ENCODE measurements around the gene CATSPER1.
A peak's percentile ranks its signal among the peaks of the same experiment; 100 is the strongest.
"Not testable (repeated sequence)": the region's sequence is repeated elsewhere in the genome, so short reads cannot be mapped to it uniquely, and the experiment has no call there.

CATSPER1 gene

DNA sequence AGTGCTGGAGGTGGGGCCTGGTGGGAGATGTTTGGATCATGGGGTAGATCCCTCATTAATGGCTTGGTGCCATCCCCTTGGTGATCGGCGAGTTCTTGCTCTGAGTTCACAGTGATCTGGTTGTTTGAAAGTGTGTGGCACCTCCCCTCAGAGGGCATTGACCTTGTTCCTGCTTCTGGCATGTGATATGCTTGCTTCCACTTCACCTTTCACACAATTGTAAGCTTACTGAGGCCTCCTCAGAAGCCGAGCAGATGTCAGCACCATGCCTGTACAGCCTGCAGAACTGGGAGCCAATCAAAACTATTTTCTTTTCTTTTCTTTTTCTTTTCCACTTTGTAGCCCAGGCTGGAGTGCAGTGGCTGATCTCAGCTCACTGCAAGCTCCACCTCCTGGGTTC lies 11.0 kb upstream of the CATSPER1 start:
- no peak for TF ChIP-seq CTCF (IDR thresholded peaks at IDR 0.05; ENCODE audit: low read depth, low read length, missing control alignments)
- no peak for DNase-seq (ENCODE audit: low read depth)
- no peak overlapping the region for H3K4me3 ChIP-seq (ENCODE audit: low read depth, low read length)

- H3K4me3 ChIP-seq (ENCODE audit: low read depth, low read length): no peak overlapping the region
- DNase-seq (ENCODE audit: low read depth): no peak
Measured at GRCh38 chr11:66036334-66036710, 10.0 kb upstream of the CATSPER1 start.

GRCh38 chr11:66035653-66036333 lies 9.5 kb upstream of the CATSPER1 start:
- TF ChIP-seq CTCF (IDR thresholded peaks at IDR 0.05; ENCODE audit: low read depth, low read length, missing control alignments): no peak
- DNase-seq (ENCODE audit: low read depth): no peak
- H3K4me3 ChIP-seq (ENCODE audit: low read depth, low read length): no peak overlapping the region

More at GRCh38 chr11:66036334-66036710, 10.0 kb upstream of the CATSPER1 start:
- no peak for TF ChIP-seq CTCF (IDR thresholded peaks at IDR 0.05; ENCODE audit: low read depth, low read length, missing control alignments)

DNA sequence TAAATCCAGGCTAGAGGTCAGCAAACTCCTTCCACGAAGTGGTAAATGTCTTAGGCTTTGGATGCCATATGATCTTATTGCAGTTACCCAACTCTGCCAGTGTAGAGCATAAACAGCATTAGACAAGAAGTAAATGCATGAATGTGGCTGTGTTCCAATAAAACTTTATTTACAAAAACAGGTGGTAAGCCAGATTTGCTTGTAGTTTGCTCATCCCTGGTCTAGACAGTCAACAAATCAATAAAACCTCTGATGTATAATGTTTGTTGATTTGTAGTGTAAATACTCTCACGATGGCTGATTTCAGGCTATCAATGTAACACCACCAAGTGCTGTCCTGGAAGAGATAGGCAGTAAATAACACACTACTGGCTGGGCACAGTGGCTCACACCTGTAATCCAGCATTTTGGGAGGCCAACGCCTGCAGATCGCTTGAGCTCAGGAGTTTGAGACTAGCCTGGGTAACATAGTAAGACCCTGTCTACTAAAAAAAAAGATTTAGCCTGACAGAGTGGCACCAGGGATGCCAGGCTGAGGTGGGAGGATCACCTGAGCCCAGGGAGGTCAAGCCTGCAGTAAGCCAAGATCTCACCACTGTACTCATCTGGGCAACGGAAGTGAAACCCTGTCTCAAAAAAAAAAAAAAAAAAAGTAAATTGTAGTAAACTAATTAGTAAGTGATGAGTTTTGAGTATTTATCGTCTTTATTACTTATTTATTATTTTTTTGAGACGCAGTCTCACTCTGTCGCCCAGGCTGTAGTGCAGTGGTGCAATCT lies 6.9 kb upstream of the CATSPER1 start:
- DNase-seq (ENCODE audit: low read depth): no peak
- H3K4me3 ChIP-seq (ENCODE audit: low read depth, low read length): no peak overlapping the region
- no peak for TF ChIP-seq CTCF (IDR thresholded peaks at IDR 0.05; ENCODE audit: low read depth, low read length, missing control alignments)

GRCh38 chr11:66023186-66023440 lies 3.2 kb downstream of the CATSPER1 start:
- DNase-seq (ENCODE audit: low read depth); H3K4me3 ChIP-seq (ENCODE audit: low read depth, low read length): not testable (repeated sequence)

- DNase-seq (ENCODE audit: low read depth): no peak
- H3K4me3 ChIP-seq (ENCODE audit: low read depth, low read length): no peak overlapping the region
- TF ChIP-seq CTCF (IDR thresholded peaks at IDR 0.05; ENCODE audit: low read depth, low read length, missing control alignments): peak; percentile 90
Measured at GRCh38 chr11:66022401-66023185, 3.7 kb downstream of the CATSPER1 start.

GRCh38 chr11:66020618-66021357 lies 5.5 kb downstream of the CATSPER1 start:
- no peak overlapping the region for H3K4me3 ChIP-seq (ENCODE audit: low read depth, low read length)
- no peak for DNase-seq (ENCODE audit: low read depth)
- no peak for TF ChIP-seq CTCF (IDR thresholded peaks at IDR 0.05; ENCODE audit: low read depth, low read length, missing control alignments)
